Gastroesophageal sphincter (tissue), 3 donors: Measurements from ENCODE around the gene AGBL4.

Source experiments
- CTCF ChIP-seq, 4 experiments: fragments of 200-600 bp in 2 of 4; fragments of 450-650 bp in 2 of 4; sonication (generic) in 1 of 4; IDR thresholded peaks; one replicate each; pipeline ENCODE4 v1.5.1; 2017 to 2019; ENCODE audit warnings: antibody characterized with exemption in 4 of 4, mild to moderate bottlenecking in 2 of 4, moderate library complexity in 2 of 4
- EP300 ChIP-seq: sonication (generic); formaldehyde crosslinking; IDR thresholded peaks from one replicate; pipeline ENCODE4 v1.6.1; 2017; ENCODE audit warnings: antibody characterized with exemption, mild to moderate bottlenecking
- POLR2A ChIP-seq, 2 donors: fragments of 450-650 bp; IDR thresholded peaks; one replicate each; pipeline ENCODE4 v1.6.1; 2017; ENCODE audit warnings: antibody characterized with exemption in 2 of 2, mild to moderate bottlenecking in 2 of 2, moderate library complexity in 1 of 2

DNA sequence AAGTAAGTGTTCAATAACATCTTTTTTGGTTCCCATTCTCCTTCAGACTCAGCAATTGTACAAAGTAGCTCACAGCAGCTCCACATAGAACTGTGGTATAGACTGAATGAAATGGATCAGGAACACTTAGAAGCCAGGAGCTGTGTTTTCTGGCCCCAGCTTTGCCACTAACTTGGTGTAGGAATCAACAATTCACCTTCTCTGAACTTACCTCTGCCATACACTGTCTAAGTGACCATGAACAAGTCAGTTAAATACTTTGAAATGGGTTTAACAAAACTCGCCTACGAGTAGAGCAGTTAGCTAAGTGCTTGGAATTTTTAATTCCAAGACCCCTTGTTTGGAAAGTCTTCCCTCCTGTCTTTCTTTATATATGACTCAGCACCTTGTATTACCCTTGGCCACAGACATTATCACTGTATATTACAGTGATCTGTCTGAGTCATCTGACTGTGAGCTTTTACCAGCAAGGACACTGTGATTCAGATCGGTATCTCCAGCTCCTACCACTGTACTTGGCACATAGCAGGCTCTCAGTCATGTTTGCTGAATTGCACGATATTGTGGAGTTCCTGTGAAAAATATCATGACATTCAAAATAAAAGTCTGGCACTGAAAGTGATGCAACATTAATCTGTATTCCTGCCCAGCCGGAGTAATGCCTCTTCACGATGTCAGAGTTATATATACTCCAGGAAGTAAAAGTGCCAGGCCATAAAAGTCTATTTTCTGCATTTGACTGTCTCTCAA lies 1145.4 kb downstream of the AGBL4 start:
- TF ChIP-seq CTCF (IDR thresholded peaks at IDR 0.05) = no peak
- TF ChIP-seq POLR2A (IDR thresholded peaks at IDR 0.05) = no peak
- no peak for TF ChIP-seq EP300
